ENCODE measurements around the gene GNB1L.

Gene GNB1L

DNA sequence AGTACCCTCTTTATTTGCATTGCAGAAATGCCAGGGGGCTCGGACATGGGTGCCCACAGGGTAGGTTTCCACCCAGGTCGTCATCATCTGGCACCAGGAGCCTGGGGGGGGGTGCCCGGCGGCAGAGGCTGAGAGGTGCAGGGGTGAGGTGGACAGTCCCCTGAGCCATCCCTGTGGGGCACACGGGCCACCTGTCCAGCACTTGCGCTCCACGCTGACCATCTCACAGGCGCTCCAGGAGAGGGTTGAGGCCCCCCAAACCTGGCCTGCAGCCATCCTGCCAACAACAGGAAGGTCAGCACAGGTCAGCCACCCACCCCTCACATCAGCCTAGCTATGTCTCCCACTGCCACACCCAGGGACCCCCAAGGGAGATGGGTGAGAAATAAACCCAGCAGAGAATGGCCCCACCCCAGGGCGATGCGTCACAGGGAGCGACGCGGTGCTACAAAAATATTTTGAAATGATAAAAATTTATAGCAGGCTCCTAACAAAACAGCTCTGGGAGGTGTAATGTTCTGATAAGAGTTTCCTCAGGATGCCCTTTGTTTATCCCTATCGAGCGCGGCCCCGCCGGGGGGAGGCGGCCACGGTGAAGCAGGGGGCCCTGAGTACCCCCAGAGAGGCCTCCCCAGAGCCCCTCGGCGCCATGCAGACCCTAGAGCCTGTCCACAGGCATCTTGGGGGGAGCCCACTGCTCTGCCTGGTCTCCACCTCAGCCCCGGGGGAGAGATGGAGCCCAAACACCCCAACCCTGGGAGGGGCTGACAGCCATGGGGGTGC is 21.0 kb upstream of the GNB1L start:
- peak; percentile 31 for DNase-seq

DNA sequence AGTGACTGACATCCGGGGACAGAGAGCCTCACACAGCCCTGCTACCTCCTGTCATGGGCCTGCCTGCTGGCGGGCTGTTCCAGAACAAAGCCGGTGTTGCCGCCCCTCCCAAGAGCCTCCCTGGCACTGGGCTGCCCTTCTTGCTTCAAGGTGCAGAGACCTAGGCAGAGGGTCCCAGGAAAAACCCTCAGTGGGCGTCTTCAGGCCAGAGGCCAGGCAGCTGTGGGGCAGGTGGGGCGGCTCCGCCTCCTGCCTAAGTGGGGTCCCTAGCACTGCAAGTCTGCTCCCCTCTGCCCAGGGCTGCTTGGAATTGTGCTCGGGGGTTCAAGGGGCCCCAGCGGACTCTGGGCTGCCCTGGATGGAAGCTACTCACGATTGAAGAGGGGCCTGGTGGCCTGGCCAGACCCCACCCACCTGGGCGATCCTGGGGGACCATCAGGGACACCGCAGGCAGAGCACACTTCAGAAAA is 20.4 kb upstream of the GNB1L start:
- DNase-seq, result no peak

DNA sequence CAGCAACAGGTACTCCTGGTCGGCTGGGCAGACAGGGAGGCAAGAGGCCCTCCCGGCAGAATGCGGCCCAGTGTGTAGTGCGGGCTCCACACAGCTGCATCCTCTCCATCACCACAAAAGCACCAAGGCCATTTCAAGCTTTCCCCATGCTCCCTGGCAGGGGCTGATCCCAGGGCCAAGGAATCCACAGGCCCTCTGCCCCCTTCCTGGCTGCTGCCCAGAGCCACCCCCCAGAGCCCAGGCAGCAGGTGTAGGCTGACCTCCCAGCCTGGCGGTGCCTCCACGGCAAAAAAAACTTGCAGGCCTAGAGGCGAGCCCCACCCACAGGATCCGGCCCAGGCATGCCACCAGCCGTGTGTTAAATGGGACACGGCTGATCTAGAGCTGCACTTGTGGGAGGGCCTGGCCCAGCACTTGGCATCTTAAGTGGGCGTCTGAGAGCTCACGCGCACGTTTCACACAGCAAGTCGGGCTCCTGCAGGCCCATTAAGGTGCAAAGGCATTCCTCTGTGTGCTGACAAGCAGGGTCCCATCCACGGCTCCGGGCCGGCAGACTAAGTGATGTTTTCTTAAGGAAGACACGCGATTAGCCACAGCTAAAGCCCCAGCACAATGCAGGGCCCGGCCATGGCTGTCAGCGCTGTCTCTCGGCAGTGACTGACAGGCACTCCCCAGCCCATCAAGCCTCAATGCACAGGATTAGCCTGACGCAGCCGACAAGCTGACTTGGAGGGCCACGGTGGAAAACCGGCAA is 19.8 kb upstream of the GNB1L start:
- peak; percentile 59 for DNase-seq

DNA sequence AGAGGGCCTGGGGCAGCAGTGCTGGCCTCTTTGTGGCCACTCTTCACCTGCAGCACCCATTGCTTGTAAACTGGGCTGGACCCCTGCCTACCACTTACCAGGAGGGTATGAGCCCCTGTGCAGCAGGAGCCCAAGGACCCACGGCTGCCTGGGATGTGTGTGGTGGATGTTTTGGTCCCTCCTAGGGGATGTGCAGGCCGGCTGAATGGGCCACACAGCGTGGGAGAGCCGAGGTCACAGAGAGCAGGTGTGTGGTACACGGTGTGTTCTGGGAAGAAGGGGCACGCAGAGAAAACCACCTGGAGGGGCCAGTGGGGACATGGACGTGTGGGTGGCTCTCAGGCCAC is 19.3 kb upstream of the GNB1L start:
- no peak for DNase-seq

DNA sequence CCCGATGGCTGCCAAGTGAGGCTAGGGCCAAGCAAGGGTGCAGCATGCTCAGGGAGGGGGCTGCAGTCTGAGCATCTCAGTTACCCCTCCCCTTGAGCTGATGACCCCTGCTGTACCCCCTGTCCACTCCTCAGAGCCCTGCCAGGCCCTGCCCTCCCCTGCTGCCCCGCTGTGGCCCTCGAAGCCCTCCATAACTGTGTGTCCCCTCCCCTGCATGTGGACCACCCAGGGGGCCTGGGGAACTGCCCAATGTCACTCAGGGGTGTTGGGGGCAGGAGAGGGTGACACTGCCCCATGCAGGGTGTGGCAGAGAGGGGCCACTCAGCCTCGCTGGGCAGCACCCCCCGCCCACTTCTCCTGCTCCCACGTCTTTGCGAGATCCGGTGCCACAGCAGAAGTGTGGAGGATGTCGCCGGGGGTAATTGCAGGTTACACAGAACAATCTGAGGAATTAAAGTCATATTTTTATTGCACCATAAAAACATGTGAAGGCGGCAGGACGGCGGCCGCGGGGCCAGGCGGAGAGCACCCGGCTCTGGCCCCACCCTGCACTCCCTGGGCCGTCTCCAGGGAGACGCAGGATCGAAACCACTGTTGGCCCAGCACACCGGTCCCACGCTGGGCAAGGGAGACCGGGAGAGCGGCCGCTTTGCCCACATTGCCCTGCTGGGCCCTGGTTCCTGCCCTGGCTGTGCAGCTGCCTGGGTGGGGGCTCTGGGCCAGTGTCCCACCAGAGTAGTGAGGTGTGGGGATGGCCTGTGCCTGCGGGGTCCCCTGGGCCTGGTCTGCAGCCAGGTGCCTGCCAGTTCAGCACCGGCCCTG is 18.7 kb upstream of the GNB1L start:
- peak; percentile 28 for DNase-seq

DNA sequence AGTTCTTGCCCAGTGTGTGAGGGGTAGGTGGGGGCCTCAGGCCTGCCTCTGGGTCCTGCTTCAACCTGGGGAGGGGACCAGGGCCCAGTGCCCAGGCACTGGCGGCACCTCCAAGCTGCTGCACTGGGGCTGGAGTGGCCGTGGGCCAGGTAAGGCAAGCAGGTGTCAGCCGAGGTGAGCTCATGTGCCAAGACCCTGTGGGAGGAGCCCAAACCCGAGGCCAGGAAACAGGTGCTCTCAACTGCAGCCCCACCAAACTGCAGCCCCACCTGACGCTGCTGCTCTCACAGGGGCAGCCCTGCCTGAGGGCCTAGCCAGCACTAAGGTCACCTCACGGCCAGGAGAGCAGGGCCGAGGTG is 18.1 kb upstream of the GNB1L start:
- peak; percentile 24 for DNase-seq

DNA sequence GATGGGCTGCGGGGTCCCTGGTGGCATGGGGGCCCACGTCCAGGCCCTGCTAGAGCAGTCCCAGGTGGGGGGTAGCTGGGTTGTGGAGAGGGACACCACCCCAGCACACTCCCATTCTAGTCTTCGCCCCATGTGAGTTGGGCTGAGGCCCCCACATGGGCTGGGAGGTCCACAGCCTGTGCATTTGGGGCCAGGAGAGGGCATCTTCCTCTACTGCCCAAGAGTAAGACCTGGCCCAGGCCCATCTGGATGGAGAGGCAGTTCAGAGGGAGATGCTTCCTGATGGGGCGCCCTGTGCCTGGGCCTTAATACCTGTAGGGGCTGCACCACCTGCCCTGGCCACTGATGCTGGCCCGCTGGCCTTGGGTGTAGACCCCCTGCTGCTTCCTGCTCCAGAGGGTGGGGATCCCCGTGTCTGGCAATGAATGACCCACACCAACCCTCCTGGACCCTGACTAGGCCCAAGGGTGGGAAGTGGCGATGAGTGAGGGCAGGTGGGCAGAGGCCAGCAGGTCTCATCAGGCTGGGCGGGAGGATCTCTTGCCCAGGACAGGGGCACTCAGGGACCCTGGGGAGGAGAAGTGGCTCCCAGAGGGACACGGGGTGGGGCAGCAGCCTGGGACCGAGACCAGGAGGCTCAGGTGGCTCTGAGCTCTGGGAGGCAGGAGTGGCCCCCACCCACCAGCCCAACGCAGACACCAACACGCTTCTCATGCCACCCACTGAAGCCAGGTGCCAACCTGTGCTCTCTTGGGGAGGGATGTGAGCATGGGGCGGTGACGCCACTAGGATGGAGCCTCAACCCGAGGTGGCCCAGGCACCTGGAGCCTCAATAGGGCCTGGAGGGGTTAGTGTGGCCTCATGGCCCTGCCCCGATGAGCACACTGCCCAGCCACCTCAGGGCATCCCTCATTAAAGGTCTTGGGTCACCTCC is 17.4 kb upstream of the GNB1L start:
- DNase-seq, result peak; percentile 24

DNA sequence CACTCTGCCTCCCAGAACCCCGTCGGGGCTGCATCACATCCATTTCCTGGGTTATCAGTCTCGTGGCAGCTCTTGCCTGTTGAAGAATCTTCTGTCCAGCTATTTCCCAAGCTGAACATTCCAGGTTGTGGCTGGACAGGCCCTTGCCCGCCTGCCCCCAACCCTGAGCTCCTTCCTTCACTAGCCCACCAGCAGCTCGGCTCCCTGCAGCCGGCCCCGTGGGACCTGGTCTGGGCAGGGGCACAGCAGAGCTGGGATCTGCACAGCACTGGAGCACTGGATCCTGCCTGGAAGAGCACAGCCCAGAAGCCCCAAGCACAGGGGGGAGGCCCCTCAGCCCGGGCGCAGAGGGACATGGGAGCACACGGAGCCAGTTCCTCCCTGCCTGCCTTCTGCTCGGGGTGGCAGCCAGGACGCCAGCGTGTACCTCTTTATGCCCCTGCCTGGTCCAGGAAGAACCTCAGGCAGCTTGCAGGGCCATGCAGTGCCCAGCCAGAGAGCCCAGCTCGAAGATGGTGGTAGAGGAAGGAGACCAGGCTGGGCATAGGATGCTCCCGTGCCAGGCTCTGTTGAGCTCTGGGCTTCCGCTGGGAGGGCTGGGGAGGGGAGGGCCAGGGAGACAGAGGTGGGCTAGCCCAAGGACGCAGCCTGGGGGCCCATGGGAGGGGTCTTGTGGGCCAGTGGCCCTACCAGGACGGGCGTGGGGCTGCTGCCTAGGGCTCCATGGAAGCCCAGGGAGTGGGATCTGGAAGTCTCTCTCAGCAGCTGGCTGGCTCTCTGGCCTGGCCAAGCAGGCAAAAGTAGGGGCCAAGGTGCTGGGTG is 16.6 kb upstream of the GNB1L start:
- peak; percentile 25 for DNase-seq

DNA sequence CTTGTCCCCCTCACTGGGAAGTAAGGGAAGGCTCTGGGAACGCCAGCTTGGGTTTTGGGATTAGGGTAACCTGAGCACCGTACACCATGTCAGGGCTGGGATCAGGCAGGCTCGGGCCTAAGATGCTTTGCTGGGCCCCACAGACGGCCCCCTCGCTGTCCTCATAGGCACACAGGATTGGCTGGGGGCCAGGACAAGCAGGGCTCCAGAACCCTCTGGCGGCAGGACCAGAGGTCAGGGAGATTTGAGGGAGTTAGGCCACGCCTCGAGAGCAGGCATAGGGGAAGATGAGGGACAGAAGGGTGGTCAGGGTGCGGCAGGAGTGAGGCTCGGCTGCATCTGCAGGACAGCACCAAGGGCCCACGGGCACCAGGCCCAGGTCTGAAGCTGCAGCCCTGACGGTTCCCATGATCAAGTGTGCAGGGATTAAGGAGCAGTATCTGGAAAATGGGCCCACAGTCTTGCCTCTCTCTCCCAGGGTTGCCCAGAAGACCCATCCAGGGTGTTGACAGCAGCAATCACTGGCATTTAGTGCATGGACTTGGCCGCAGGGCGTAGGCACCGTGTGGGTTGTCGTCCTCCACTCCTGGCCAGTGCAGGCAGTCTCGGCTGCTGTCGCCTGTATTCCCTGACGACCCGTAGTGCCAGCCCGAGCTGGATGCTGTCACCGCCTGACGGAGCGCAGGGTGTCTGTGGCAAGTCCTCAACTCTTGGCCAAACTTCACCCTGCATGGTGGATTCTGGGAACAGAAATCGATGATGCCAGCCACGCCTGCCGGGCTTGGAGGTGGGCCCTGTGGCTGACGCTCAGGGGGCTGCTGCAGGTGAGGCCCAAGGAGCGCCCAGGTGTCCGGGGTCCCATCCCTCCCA is 15.7 kb upstream of the GNB1L start:
- DNase-seq, result peak; percentile 28

DNA sequence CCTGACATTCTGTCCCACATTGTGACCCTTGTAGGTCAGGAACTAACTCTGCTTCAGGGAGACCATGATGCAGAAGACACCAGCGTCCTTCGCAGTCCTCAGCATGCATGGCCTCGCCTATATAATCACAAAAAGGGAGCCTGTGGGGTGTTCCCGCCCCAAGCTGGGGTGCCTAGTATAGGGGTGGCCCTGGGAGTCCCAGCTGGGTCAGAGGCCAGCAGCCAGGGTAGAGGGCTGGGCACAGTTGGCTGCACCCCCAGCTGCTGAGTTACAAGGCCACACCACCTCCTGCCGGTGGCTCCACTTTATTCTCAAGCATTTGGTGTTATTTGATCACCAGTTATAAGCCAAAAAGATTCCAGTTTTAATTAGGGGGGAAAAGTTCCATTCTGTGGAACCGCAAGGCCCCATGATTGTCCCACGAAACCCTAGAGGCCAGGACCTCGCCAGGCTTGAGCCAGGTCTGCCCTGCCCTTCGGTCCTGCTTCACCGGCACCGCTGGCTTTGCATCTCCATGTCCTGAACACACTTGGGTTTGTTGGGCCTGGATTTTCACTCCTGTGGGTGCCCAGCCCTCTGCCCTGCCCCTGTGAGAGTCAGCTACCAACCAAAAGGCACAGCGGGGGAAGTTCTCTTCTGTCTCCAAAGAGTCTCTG is 15.0 kb upstream of the GNB1L start:
- peak; percentile 30 for DNase-seq

DNA sequence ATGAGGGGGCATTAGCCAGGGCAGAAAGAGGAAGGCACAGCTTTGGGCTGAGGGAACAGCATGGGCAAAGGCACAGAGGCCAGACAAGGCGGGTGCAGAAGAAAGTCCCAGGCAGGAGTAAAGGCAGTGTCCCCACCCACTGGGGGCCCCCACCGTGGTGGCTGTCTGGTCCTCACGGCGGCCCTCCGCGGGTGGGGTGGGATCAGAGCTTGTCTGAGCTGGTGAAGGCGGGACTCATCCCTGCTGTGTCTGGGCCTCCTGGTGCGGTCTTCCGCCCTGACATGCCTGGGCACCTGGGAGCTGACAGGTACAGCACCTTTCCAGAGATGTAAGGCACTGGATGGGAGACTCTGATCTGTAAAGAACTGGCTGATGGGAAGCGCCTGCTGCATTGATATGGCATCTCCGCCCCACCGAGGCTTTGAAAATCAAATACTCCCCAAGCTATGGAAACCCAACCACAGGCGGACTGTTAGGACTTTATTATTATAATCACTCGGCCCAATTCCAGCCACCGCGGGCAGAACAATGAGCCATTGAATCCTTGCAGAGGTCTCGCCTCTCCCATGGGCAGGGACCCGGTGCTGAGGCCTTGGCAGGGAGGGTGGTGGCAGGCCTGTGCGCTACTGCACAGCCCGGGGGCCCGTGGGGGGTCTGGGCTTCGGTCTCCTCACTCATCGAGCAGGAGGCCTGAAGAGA is 14.2 kb upstream of the GNB1L start:
- peak; percentile 45 for DNase-seq

DNA sequence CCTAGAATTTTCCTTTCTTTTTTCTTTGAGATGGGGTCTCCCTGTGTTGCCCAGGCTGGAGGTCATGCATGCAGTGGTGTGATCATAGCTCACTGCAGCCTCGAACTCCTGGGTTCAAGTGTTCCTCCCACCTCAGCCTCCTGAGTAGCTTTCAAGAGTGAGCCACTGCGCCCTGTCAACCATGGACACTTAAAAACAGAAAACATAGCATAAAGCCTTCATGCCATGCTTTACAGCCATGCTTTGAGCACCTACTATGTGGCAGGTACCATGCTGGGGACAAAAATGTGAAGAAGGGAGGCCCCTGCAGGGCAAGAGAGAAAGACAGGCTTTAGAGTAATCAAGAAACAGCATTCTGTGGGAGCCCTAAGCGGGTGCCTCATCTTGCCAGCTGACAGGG is 13.7 kb upstream of the GNB1L start:
- no peak for DNase-seq

DNA sequence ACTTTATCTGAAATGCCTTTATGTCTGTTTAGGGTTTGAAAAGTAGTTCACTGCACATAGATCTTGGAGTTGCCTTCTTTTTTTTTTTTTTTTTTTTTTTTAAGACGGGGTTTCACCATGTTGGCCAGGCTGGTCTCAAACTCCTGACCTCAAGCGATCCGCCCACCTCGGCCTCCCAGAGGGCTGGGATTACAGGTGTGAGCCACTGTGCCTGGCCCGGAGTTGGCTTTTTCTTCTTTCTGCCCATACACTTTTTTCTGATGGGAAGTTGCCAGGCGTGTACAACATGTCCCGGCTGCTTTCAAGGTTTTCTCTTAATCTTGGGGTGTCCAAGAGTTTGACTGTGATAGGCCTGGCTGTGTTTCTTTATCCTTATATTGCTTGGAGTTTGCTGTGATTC is 12.9 kb upstream of the GNB1L start:
- DNase-seq, result no peak

DNA sequence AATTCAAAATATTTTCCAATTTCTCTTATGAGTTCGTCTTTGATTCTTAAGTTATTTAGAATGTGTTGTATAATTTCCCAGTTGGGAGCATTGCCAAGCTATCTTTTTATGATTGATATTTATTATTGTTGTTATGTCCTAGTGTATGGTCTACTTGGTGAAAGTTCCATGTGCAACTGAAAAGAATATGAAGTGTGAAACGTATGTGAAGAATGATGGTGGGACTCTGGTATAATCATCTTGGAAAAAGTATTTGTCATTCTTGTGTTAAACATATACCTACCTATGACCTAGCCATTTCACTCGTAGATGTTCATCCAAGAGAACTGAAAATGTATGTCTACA is 12.0 kb upstream of the GNB1L start:
- DNase-seq, result no peak

DNA sequence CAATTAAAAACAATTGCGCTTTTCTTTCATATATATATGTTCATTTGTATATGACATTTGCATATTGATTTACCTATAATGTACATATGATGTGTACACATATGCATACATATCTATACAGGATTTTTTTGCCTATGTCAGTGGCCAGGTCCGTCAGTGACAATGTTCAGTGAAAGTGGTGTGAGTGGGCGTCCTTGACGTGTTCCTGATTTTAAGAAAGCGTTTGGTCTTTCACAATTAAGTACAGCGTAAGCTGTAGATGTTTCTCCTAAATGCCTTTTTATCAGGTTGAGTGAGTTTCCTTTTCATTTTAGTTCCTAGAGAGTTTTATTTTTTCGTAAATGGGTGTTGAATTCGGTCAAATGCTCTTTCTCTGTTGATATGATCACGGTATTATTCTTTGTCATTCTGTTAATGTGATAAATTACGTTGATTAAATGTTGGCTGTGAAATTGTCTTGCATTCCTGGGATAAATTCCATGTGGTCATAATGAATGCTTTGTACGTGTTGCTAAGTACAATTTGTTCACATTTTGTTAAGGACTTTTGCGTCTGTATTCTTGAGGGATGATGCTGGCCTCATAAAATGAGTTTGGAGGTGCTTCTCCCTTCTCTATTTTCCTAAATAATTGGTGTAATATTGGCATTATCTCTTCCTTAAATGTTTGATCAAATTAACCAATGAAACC is 10.6 kb upstream of the GNB1L start:
- DNase-seq, result no peak

DNA sequence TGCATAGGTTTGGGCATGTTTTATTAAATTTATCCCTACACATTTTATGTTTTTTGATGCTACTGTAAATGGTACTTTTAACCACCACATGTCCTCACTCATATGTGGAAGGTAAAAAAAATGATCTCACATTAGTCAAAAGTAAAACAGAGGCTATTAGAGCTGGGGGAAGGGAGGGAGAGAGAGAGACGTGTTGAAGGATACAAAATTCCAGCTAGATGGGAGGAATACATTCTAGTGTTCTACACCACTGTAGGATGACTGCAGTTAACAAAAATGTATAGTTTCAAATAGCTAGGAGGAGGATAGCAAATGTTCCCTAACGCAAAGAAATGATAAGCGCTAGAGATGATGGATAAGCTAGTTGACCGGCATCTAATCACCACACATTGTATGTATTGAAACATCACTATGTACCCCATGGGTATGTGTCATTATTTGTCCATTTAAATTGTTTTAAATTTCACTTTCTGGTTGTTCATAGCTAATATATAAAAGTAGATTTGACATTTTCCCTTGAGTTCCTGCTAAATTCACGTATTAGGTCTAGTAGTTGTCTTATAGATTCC is 9.9 kb upstream of the GNB1L start:
- no peak for DNase-seq

DNA sequence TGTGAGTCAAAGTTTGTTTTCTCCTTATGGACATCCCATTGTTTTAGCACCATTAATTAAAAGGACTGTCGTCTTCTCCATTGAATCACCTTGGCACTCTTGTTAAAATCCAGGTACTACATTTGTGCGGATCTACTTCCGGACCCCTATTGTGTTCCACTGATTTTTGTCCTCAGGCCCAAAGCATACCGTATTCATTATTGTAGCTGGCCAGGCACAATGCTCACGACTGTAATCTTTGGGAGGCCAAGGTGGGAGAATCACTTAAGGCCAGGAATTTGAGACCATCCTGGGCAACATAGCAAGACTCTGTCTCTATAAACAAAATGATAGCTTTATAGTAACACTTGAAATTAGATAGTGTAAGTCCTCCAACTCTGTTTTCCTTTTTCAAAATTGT is 8.9 kb upstream of the GNB1L start:
- no peak for DNase-seq

DNA sequence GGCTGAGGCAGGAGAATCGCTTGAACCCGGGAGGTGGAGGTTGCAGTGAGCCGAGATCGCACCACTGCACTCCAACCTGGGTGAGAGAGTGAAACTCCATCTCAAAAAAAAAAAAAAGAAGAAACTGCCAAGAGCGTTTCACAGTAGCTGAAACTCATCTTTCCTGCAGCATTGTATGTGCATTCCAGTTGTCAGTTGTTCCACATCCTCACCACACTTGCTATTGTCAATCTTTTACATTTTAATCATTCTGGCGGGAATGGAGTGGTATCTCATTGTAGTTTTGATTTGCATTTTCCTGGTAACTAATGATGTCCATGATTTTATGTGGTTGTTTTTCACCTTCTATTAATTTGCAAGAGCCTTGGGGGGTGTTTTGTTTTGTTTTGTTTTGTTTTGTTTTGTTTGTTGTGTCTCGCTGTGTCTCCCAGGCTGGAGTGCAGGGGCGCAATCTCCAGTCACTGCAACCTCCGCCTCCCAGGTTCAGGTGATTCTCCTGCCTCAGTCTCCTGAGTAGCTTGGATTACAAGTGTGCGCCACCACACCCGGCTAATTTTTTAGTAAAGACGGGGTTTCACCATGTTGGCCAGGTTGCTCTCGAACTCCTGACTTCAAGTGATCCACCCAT is 8.1 kb upstream of the GNB1L start:
- DNase-seq, result no peak
